ENCODE results near the gene BCO2.

The BCO2 gene

DNA sequence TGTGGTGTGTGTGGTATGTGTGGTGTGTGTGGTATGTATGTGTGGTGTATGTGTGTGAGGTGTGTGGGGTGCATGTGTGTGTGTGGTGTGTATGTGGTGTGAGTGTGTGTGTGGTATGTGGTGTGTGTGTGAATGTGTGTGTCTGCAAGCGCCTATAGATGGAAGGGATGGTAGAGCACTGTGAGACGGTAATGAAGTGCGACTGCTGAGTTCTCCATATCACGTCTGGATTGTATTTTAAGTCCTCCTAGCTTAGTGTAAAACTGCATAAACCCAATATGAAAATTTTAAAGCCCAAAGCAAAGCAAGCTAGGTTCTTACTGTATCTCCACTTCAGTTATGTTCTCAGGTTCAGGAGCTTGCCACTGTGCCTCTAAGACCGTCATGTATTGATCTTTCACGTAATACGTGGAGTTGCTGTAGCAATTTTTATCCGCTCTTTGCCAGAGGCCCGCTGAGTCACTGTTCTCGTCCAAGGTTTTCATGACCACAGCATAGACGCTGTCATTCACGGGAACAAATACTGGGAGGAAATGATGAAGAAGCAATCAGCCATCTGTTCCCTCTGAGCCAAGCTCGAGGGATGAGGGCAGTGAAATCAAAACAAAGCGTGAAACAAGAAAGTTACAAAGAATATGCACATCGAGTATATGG is 79.9 kb downstream of the BCO2 start:
- no peak for DNase-seq

DNA sequence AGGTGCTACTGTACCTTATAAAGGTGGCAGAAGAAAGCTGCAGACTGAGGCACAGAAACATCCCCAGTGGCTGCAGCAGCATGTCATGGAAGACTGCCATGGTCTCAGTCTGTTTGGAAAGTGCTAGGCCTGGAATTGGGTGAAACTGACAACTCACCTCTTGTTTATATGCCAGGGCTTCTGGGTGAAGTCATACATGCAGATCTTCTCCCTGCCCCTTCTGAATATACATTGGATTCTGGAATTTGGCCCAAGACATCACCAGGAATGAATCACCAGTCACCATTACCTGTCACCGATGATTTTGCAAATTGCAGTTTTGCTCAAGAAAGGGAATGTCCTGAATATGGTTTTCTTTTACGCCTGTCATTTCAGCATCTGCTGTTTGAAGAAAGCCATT is 85.2 kb downstream of the BCO2 start, which contains the start of gene PLET1:
Gene PLET1, minus strand, starts transcription at position 371 of the 400 bp plus-strand sequence. Its CDS starts 271 bp downstream, at position 100.
- DNase-seq = no peak

DNA sequence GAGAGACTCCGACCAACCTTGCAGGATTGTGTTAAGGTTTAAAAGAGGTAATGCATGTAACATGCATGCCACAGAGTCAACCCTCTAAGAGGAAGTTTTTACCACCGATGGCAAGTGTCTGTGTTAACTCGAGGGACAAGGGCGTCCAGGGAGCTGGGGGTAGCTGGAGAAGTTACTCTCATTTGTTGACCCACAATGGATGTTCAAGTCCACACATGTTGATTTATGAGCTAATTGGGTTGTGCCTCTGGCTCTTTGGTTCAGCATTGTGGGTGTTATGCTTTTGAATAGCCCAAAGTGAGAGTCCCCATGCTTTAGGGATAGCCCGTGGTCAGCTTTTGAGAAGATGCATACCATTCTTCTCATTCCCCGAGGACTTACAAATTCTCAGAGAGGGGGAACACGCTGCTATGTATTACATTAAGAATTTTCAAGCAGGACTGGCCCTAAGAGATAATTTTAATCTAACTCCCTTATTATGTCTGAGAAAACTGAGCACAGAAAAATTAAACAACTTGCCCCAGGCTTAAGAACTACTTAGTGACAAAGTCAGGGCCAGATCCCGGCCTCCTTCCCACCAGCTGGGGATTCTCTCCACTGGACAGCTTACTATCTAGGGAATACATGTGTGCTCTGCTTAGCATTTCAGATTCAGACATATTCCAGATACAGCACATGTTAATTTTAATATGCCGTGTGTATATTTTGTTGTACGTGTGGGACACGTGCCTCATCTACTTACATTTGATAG is 90.5 kb downstream of the BCO2 start:
- DNase-seq = no peak

DNA sequence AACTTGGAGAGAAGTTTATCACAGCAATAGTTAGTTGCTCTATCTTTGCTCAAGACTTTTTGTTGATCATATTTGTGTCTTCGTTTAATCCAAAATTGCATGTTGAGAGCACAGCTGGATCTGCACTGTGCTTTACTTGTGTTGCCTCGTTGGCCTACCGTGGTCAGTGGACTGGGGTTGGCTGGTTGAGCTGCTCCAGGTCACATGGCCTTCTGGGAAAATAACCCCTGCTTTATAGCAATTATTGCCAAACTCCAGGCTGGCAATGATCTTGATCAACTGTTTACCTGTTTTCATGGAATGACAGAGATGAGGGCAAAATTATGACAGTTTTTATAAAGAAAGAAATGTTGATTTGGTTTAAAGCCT is 91.1 kb downstream of the BCO2 start:
- no peak for DNase-seq

DNA sequence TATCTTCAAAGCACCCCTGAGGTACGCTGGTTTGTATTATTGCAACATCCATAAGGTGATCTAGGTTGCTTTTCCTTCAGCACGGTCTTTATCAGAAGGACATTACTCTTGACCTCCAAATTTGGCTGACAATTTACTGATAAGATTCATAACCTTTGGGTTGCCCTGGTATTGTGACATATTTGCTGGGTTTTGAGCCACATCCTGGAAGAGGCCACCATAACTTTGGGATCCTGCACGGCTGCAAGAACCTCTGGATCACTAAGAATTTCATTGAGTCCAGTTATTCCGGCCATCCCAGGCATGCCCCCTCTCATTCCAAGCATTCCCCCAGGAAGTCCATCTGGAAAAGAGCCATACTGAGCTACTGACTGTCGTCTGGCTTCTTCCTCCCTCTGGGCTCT is 91.9 kb downstream of the BCO2 start:
- no peak for DNase-seq

DNA sequence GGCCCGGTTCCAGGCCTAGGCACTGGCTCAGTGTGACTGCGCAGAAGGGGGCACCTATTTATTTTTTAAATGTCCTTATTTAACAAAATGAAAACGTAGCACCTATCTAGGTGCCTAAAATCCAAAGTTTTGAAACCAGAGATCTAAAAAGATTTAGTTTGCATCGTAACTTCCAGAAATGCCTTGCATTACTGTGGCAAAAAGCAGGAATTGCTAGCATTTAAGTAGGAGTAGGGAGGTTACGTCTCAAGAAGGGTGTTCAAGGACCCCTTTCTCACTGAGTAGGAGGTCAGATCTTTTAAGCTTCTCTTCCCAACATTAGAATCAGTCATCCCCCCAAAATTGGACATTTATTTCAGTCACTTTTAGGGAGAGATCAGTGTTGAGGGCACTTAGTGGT is 93.1 kb downstream of the BCO2 start:
- DNase-seq = no peak
